Hematopoietic multipotent progenitor cell treated with erythropoietin and hydrocortisone succinate and interleukin-3 and kit ligand, for 15 days (in vitro differentiated cells): Measurements from ENCODE around the gene HOXB1.
A peak's percentile ranks its signal among the peaks of the same experiment; 100 is the strongest.

Experiments used
- DNase-seq: peaks from one replicate; pipeline ENCODE4 v3.0.0-alpha.2; 2015; ENCODE audit warnings: low spot score

The HOXB1 gene

GRCh38 chr17:48530887-48531272, at the start of gene HOXB1:
Gene HOXB1 (minus strand): TSS chr17:48531011. CDS start chr17:48530904, 107 bp downstream.
- DNase-seq, result no peak

- no peak for DNase-seq
Measured at GRCh38 chr17:48579760-48580554, 49.1 kb upstream of the HOXB1 start.

GRCh38 chr17:48579471-48579759, 48.6 kb upstream of the HOXB1 start:
- no peak for DNase-seq

GRCh38 chr17:48578616-48579470, 48.0 kb upstream of the HOXB1 start:
- no peak for DNase-seq

GRCh38 chr17:48577946-48578615, 47.3 kb upstream of the HOXB1 start, which contains the start of gene HOXB4:
Gene HOXB4 (minus strand): TSS chr17:48578350. CDS start chr17:48578319, 31 bp downstream.
- DNase-seq, result peak; percentile 62

- DNase-seq, result no peak
Measured at GRCh38 chr17:48577330-48577945, 46.6 kb upstream of the HOXB1 start.

GRCh38 chr17:48576479-48577309, 45.9 kb upstream of the HOXB1 start:
- peak; percentile 41 for DNase-seq

GRCh38 chr17:48575673-48576478, 45.1 kb upstream of the HOXB1 start:
- no peak for DNase-seq

- DNase-seq, result no peak
Measured at GRCh38 chr17:48575066-48575582, 44.3 kb upstream of the HOXB1 start.

- DNase-seq, result no peak
Measured at GRCh38 chr17:48574505-48575065, 43.8 kb upstream of the HOXB1 start.

- no peak for DNase-seq
Measured at GRCh38 chr17:48571826-48572417, 41.1 kb upstream of the HOXB1 start.

- no peak for DNase-seq
Measured at GRCh38 chr17:48571024-48571818, 40.4 kb upstream of the HOXB1 start.

- DNase-seq, result no peak
Measured at GRCh38 chr17:48570325-48571023, 39.7 kb upstream of the HOXB1 start.

GRCh38 chr17:48569674-48570324, 39.0 kb upstream of the HOXB1 start:
- no peak for DNase-seq

GRCh38 chr17:48569240-48569582, 38.4 kb upstream of the HOXB1 start:
- no peak for DNase-seq

GRCh38 chr17:48568499-48569239, 37.9 kb upstream of the HOXB1 start:
- no peak for DNase-seq
